WERI-Rb-1 (cell line): ENCODE data around the gene XRCC4.

ENCODE experiments used
- DNase-seq: peaks from one replicate; pipeline ENCODE4 v3.0.0-alpha.2; 2020
- H3K27ac ChIP-seq: fragments of 250-450 bp; sonication (Bioruptor Pico); 2 replicates; pipeline ENCODE4 v1.5.1; 2020; ENCODE audit warnings: mild to moderate bottlenecking, moderate library complexity
- H3K27me3 ChIP-seq: fragments of 250-450 bp; sonication (Bioruptor Pico); 2 replicates; pipeline ENCODE4 v1.5.1; 2021; ENCODE audit warnings: mild to moderate bottlenecking, low read depth, moderate library complexity; ENCODE audit not compliant: insufficient read depth, severe bottlenecking
- H3K36me3 ChIP-seq: fragments of 250-450 bp; sonication (Bioruptor Pico); 2 replicates; pipeline ENCODE4 v1.5.1; 2020; ENCODE audit warnings: mild to moderate bottlenecking, moderate library complexity
- H3K4me3 ChIP-seq: 2 replicates; pipeline ENCODE4 v1.5.1; 2011; ENCODE audit warnings: low read depth, mild to moderate bottlenecking, control low read depth, low read length
- H3K9me3 ChIP-seq: fragments of 250-450 bp; sonication (Bioruptor Pico); 2 replicates; pipeline ENCODE4 v1.5.1; 2021; ENCODE audit warnings: mild to moderate bottlenecking, moderate library complexity; ENCODE audit not compliant: severe bottlenecking
- TF ChIP-seq, protein P1 (sequence below): IDR thresholded peaks from 2 replicates; pipeline ENCODE4 v1.5.1; 2011; ENCODE audit warnings: low read depth, mild to moderate bottlenecking, control low read depth, inconsistent platforms, low read length

The XRCC4 gene

DNA sequence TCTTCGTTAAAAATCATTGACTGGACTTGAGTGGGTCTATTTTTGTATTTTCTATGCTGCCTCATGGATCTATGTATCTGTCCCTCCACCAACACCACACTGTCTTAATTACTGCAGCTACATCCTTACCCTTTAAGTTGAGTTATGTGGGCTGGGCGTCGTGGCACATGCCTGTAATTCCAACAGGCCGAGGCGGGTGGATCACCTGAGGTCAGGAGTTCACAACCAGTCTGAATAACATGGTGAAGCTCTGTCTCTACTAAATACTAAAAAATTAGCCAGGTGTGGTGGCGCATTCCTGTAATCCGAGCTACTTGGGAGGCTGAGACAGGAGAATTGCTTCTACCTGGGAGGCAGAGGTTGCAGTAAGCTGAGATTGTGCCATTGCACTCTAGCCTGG lies 48.2 kb downstream of the XRCC4 start:
- Histone ChIP-seq H3K27ac (no peak overlapping the region), H3K9me3 (no peaks in the 10 kb centered on the region), H3K27me3 (no peaks in the 10 kb centered on the region), H3K36me3 (no peaks in the 10 kb centered on the region), H3K4me3 (no peak overlapping the region)
- TF ChIP-seq, protein P1, sequence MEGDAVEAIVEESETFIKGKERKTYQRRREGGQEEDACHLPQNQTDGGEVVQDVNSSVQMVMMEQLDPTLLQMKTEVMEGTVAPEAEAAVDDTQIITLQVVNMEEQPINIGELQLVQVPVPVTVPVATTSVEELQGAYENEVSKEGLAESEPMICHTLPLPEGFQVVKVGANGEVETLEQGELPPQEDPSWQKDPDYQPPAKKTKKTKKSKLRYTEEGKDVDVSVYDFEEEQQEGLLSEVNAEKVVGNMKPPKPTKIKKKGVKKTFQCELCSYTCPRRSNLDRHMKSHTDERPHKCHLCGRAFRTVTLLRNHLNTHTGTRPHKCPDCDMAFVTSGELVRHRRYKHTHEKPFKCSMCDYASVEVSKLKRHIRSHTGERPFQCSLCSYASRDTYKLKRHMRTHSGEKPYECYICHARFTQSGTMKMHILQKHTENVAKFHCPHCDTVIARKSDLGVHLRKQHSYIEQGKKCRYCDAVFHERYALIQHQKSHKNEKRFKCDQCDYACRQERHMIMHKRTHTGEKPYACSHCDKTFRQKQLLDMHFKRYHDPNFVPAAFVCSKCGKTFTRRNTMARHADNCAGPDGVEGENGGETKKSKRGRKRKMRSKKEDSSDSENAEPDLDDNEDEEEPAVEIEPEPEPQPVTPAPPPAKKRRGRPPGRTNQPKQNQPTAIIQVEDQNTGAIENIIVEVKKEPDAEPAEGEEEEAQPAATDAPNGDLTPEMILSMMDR, result no peak
- DNase-seq, result no peak

DNA sequence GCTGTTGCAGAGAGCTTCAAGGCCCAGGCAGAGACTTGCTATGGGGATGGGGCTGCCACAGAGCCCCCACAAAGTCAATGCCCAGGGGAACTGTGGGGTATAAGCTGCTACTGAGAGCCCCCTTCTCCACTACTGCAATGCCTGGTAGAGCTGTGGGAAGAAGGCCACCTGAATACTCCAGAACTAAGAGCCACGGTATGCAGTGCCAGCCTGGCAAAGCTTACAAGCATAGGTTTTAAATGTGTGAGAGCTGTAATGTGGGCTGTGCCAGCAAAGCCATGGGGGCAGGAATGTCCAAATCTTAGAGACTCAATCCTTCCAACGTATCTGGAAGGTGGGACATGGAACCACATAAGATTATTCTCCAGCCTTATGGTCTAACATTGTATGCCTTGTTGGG lies 49.2 kb downstream of the XRCC4 start:
- DNase-seq, result no peak
- H3K36me3 ChIP-seq, result no peaks in the 10 kb centered on the region
- H3K4me3 ChIP-seq, result no peak overlapping the region
- no peak overlapping the region for H3K27ac ChIP-seq
- TF ChIP-seq, protein P1, result no peak
- no peaks in the 10 kb centered on the region for H3K27me3 ChIP-seq
- no peaks in the 10 kb centered on the region for H3K9me3 ChIP-seq

DNA sequence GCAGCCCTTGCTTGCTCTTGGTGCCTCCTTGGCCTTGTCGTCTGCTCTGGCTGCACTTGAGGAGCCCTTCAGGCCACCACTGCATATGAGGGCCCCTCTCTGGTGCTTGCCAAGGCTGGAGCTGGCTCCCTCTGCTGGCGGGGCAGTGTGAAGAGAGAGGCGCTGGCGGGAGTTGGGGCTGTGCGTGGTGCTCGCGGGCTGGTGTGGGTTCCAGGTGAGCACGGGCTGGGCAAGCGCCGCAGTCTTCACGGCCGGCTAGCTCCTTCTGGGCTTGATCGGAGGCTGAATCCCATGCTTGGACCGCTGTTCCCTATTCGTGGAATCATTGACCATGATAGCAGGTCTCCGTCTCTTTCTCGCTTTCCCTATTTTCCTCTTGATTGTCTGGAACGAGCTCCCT lies 56.5 kb downstream of the XRCC4 start:
- H3K27me3 ChIP-seq, result no peaks in the 10 kb centered on the region
- H3K36me3 ChIP-seq, result no peaks in the 10 kb centered on the region
- no peak overlapping the region for H3K27ac ChIP-seq
- TF ChIP-seq, protein P1, result no peak
- no peak overlapping the region for H3K4me3 ChIP-seq
- no peaks in the 10 kb centered on the region for H3K9me3 ChIP-seq
- DNase-seq, result no peak

DNA sequence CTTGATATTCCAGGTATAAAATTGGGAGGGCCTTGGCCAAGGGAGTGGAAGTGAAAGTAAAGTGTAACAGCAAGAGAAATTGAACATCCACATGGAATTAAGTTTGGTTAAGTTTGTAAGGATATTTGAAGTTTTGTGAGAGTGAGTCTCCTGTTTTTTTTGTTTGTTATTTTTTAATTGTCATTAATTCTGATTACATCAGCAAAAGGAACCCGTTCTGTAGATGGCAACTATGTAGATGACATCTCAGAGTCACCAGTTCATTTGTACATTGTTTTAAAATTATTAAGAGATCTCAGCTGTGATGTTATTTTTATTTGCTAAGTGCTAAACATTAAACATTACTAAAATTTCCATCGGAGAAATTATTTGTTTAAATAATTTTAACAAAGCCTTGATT lies 65.2 kb downstream of the XRCC4 start:
- H3K27me3 ChIP-seq, result no peaks in the 10 kb centered on the region
- TF ChIP-seq, protein P1, result no peak

DNA sequence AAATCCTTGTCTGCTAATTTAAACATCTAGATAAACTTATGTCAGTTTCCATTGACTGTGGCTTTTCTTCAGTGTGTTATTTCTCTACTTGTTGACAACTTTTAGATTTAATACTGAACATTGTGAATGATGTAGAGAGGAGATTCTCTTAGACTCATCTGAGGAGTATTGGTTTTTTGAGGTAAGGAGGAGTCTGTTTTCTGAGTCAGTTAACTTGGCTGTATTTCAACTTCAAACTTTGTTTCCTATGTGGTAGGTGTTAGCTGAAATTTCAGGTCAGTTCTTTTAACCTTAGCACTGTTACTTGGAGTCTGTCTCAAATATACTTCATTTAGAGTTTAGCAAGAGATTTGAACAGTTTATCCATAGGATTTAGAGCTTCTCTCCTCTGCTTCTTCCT lies 67.9 kb downstream of the XRCC4 start:
- no peak overlapping the region for H3K27ac ChIP-seq

More for the DNA sequence above, 65.2 kb downstream of the XRCC4 start:
- Histone ChIP-seq H3K36me3 (no peaks in the 10 kb centered on the region), H3K9me3 (no peaks in the 10 kb centered on the region), H3K27ac (no peak overlapping the region), H3K4me3 (no peak overlapping the region)
- DNase-seq, result no peak

DNA sequence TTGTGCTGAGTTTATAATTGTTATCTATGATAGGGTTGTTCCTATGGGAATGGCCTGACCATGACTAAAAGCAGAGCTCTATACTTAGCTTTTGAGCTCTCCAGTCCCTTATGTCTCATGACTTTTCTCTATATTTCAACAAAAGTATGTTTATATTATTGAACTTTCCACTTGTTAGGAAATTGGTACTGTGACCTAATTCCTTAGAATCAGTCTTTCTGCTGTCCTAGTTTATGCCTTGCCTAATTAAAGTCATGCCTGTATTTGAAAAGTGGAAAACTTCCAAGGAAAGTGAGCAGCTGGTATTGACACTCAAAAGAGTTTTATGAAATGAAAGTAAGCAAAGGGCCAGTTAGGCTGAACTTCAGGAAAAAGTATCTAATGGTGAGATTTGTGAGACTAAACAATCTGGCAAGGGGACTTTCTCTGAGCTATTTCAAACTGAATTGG lies 68.6 kb downstream of the XRCC4 start:
- H3K27ac ChIP-seq, result no peak overlapping the region
- H3K36me3 ChIP-seq, result no peaks in the 10 kb centered on the region
- TF ChIP-seq, protein P1, result no peak
- DNase-seq, result no peak
- no peaks in the 10 kb centered on the region for H3K9me3 ChIP-seq
- H3K27me3 ChIP-seq, result no peaks in the 10 kb centered on the region
- H3K4me3 ChIP-seq, result no peak overlapping the region

More for the DNA sequence above, 67.9 kb downstream of the XRCC4 start:
- no peak for DNase-seq
- Histone ChIP-seq H3K4me3 (no peak overlapping the region), H3K27me3 (no peaks in the 10 kb centered on the region), H3K36me3 (no peaks in the 10 kb centered on the region), H3K9me3 (no peaks in the 10 kb centered on the region)
- TF ChIP-seq, protein P1, result no peak
